ENCODE data around the gene NDUFA11.

DNA sequence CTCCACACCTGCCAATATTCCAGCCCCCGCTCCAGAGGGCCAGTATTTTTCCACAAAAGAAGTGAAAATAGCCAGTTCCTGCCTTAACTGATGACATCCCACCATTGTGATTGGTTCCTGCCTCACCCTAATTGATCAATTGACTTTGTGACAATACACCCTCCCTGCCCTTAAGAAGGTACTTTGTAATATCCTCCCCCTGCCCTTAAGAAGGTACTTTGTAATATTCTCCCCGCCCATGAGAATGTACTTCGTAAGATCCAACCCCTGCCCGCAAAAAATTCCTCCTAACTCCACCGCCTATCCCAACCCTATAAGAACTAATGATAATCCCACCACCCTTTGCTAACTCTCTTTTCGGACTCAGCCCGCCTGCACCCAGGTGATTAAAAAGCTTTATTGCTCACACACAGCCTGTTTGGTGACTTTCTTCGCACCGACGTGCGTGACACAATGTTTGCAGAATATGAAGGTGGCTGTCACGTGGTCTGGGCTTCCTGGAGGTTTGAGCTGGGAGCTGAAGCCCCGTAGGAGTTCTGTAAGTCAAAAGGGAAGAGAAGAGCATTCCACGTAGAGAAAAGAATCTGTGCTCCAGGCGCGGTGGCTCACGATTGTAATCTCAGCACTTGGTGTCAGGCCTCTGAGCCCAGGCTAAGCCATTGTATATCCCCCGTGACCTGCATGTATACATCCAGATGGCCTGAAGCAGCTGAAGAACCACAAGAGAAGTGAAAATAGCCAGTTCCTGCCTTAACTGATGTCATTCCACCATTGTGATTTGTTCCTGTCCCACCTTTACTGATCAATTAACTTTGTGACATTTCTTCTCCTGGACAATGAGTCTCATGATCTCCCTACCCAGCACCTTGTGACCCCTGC is 46.1 kb downstream of the NDUFA11 start:
- TF ChIP-seq CTCF (conservative IDR thresholded peaks at IDR 0.05; ENCODE audit: low read depth, low read length), result no peak
- TF ChIP-seq RCOR1 (IDR thresholded peaks at IDR 0.05; ENCODE audit: insufficient replicate concordance, low read length), result no peak
- TF ChIP-seq RAD21 (IDR thresholded peaks at IDR 0.05; ENCODE audit: low read length), result no peak
- TF ChIP-seq, protein P1, sequence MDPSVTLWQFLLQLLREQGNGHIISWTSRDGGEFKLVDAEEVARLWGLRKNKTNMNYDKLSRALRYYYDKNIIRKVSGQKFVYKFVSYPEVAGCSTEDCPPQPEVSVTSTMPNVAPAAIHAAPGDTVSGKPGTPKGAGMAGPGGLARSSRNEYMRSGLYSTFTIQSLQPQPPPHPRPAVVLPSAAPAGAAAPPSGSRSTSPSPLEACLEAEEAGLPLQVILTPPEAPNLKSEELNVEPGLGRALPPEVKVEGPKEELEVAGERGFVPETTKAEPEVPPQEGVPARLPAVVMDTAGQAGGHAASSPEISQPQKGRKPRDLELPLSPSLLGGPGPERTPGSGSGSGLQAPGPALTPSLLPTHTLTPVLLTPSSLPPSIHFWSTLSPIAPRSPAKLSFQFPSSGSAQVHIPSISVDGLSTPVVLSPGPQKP (IDR thresholded peaks at IDR 0.05; ENCODE audit: borderline replicate concordance, low read depth, low read length), result no peak
- no peak for TF ChIP-seq POLR2A (IDR thresholded peaks at IDR 0.05; ENCODE audit: low read depth, low read length)
- TF ChIP-seq RFX5 (IDR thresholded peaks at IDR 0.05; ENCODE audit: low read depth, low read length), result no peak
- TF ChIP-seq MXI1 (IDR thresholded peaks at IDR 0.05; ENCODE audit: borderline replicate concordance, low read depth, low read length), result no peak
- no peak for TF ChIP-seq CEBPB (IDR thresholded peaks at IDR 0.05; ENCODE audit: low read depth, low read length)
- no peak for TF ChIP-seq MAFK (IDR thresholded peaks at IDR 0.05; ENCODE audit: low read depth, low read length)
- TF ChIP-seq USF2 (IDR thresholded peaks at IDR 0.05; ENCODE audit: low read depth, low read length), result no peak
- TF ChIP-seq CHD1 (IDR thresholded peaks at IDR 0.05; ENCODE audit: low read depth, low read length), result no peak
- TF ChIP-seq FOS (IDR thresholded peaks at IDR 0.05; ENCODE audit: low read depth, low read length), result no peak
- no peak for TF ChIP-seq NFE2L2 (IDR thresholded peaks at IDR 0.05; ENCODE audit: low read depth, low read length)
